ENCODE data around the gene NPHP1.
A peak's percentile ranks its signal among the peaks of the same experiment; 100 is the strongest.
"Not testable (repeated sequence)": the region's sequence is repeated elsewhere in the genome, so short reads cannot be mapped to it uniquely, and the experiment has no call there.

The NPHP1 gene

GRCh38 chr2:110101901-110102803 lies 102.7 kb downstream of the NPHP1 start:
- DNase-seq, result no peak

- DNase-seq, result peak in 1 of 2 experiments; percentile 21
These were observed 103.5 kb downstream of the NPHP1 start for GRCh38 chr2:110101280-110101844.

GRCh38 chr2:110100880-110101279 lies 103.9 kb downstream of the NPHP1 start:
- not testable (repeated sequence) for DNase-seq

GRCh38 chr2:110100480-110100879 lies 104.3 kb downstream of the NPHP1 start:
- DNase-seq, result no peak

GRCh38 chr2:110099471-110100225 lies 105.2 kb downstream of the NPHP1 start:
- no peak for DNase-seq

GRCh38 chr2:110099038-110099425 lies 105.8 kb downstream of the NPHP1 start:
- DNase-seq, result no peak

GRCh38 chr2:110097506-110098220 lies 107.2 kb downstream of the NPHP1 start:
- no peak for DNase-seq

GRCh38 chr2:110095994-110096633 lies 108.7 kb downstream of the NPHP1 start:
- no peak for DNase-seq

GRCh38 chr2:110094884-110095534 lies 109.8 kb downstream of the NPHP1 start:
- not testable (repeated sequence) for DNase-seq

GRCh38 chr2:110093924-110094323 lies 110.9 kb downstream of the NPHP1 start:
- not testable (repeated sequence) for DNase-seq

GRCh38 chr2:110090164-110090563 lies 114.6 kb downstream of the NPHP1 start:
- DNase-seq, result not testable (repeated sequence)

GRCh38 chr2:110083757-110084156 lies 121.1 kb downstream of the NPHP1 start:
- DNase-seq, result not testable (repeated sequence)

- not testable (repeated sequence) for DNase-seq
These were observed 121.7 kb downstream of the NPHP1 start for GRCh38 chr2:110083162-110083561.

- not testable (repeated sequence) for DNase-seq
These were observed 126.7 kb downstream of the NPHP1 start for GRCh38 chr2:110078104-110078503.

GRCh38 chr2:110075896-110076295 lies 128.9 kb downstream of the NPHP1 start:
- not testable (repeated sequence) for DNase-seq
